HG02870 (cell line): ENCODE data around the gene MAPK8IP3.
"Not testable (repeated sequence)": the region's sequence is repeated elsewhere in the genome, so short reads cannot be mapped to it uniquely, and the experiment has no call there.

Source experiments
- ATAC-seq: cut with Tn5 transposase; IDR thresholded peaks from one replicate; pipeline ENCODE4 v1.9.1; 2021; ENCODE audit warnings: mild to moderate bottlenecking, moderate library complexity; ENCODE audit not compliant: unreplicated experiment

Gene MAPK8IP3

DNA sequence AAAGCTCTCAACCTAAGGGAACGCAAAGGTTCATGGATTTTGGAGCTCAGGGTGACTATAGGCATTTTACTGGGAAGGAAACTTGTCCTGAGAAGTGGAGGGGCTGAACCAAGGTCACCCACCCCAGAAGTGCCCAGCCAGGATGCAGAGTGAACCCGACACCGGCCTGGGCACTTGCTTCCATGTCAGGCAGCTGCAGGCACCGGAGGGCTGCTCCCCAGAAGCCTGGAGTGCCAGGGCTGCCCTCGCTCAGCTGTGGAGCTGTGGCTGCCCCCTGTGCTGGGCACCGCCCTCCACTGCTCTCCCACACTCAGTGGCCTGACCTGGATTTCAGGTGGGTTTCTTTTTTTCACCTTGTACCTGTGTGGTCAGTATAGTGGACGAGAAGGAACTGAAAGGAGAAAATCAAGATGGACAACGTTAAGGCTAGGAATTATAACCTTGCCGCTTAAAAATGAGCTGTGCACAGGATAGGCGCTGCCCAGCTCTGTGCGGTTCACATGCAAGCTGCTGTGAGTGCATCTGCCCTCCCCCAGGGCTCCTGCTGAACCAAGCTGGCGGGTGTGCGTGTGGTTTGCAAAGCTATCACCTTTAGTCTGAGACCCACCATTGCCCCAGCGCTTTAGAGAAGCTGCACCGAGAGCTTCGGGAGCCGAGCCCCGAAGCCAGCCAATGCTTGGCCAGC is 2.2 kb downstream of the MAPK8IP3 start:
- no peak for ATAC-seq

DNA sequence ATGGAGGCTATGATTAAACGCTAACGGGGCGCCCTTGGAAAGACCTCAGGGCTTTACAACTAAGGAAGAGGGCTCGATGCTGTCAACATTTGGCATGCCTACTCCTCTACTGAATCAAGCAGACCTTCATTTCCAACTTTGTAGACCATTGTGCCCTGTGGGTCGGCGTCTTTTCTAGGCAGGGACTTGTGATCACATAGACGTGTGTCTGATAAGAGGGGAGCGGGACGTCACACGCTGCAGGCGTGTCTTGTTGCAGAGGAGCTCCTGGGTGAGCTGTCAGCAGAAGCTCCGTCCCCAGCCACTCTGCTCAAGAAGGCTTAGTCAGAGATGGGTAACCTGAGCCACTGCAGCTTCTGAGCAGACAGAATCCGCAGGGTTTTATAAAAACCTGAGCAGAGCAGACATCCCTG is 2.8 kb downstream of the MAPK8IP3 start:
- ATAC-seq, result no peak

DNA sequence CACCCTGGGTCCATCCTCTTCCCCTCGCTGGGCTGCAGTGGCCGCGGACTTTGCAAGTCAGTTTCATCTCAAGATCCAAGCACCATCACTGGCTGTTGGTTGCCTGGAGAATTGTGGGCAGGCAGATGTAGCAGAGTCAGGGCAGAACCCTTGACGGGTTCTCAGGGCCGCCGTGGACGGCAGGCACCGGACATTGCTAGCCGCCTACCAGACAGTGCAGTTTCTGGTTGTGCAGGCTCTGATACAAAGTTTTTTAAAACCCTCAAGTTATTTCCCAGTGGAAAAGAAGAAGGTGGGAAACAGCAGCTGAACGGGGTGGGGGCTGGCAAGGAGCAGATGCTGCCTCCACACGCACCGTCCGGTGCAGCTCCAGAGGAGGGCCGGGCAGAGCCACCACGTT is 3.4 kb downstream of the MAPK8IP3 start:
- ATAC-seq, result no peak

DNA sequence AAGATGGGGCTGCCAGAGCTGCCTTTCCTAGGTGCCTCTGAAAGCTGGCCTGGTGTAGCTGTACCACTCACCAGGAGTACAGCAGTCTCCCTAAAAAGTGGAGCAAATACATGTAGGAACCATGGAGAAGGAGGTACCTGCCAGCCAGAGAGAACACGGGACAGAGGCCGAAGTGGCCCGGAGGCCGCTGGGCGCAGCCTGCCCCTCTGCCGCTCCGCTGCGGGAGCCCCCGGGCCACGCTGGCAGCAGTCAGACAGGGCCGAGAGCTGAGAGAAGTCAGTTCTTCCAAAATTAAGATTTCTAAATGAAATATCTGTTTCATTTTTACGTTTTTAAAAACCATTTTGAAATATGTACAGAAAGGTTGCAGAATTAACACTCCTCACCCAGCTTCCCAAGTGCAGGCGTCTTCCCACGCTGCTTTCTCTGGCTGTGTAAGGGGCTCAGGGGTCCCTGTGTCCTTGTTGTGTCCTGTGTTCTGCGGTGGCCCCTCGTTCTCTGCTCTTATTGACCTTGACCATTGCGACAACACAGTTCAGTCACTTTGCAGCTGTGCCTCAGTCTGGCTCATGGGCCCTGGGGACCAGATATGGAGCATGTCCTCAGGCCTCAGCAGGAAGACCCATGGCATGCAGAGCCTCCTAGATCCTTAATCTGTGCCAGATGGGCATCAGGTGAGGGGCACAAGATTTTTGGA is 5.0 kb downstream of the MAPK8IP3 start:
- no peak for ATAC-seq

DNA sequence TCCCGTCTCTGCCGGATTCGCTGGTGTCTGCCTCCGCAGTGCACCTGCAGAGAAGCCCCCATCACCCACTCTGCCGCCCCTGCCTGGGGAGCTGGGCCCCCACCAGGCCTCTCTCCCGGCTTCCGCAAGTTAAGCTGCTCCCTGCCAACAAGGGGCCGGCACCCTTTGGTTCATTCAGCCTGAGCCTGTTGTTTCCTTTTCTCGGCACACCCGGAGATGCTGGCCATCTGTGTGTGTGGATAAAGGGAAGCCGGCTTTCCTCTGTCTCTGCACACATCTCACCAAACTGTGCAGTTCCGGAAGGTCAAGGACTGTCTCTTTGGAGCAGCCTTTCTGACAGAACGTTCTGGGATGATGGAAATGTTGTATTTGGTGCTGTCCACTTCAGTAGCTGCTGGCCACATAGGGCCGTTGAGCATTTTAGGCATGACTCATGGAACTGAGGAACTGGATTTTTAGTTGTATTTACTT is 6.8 kb downstream of the MAPK8IP3 start:
- no peak for ATAC-seq

DNA sequence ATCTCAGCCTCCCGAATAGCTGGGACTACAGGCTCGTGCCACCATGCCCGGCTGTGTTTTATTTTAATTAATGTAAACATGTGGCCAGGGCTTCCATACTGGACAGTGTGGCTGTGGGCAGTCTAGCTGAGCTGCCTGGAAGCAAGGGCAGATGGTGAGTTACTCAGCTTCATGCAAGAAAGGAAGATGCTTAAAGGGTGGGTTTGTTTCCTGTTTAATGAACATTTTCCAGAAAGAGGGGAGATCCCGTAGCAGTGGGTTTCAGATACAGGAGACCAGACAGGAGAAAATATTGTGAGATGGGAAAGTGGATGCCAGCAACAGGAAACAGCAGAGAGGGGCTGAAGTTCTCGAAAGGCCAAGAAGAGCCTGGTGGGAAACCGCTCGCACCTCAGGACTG is 7.3 kb downstream of the MAPK8IP3 start:
- no peak for ATAC-seq

DNA sequence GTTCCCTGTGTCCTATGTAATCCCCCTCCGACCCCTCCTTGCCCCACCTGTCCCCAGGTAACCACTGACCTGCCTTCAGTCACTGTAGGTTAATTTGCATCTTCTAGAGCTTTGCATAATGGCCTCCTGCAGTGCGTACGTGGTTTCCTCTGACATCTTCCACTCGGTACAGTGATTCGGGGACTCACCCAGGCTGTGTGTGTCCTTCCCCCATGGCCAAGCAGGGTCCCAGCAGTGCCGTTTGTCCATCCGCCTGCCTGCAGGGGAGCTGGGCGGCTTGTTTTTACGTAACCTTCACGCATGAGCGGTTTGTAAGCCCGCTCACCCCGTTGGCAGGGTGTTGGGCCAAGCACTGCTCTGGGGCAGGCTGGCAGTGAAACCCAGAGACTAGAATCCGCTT is 7.9 kb downstream of the MAPK8IP3 start:
- no peak for ATAC-seq

DNA sequence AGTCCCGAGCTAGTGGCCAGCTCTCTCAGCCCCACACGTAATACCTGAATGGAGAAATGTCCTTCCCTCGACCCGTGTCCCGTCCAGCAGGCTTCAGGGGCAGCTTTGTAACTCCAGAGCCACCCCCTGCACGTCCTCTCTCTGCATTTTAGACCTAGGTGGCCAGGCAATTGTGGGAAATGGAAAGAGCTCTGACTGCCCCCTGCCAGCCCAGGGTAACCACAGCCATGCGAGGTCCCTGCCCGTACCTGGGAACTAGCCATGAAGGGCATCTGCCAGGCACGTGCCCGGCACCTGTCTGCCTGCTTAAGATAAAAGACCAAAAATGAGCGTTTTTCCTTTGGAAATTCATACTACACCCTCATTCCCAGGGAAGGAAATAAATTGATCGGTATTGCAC is 9.2 kb downstream of the MAPK8IP3 start:
- no peak for ATAC-seq

DNA sequence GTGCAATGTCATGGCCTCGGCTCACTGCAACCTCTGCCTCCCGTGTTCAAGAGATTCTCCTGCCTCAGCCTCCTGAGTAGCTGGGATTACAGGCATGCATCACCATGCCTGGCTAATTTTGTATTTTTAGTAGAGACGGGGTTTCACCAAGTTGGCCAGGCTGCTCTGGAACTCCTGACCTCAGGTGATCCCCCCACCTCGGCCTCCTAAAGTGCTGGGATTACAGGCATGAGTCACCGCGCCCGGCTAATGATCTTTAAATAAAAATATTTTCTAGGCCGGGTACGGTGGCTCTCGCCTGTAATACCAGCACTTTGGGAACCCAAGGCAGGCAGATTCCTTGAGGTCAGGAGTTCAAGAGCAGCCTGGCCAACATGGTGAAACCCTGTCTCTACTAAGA is 12.2 kb downstream of the MAPK8IP3 start:
- ATAC-seq, result not testable (repeated sequence)

DNA sequence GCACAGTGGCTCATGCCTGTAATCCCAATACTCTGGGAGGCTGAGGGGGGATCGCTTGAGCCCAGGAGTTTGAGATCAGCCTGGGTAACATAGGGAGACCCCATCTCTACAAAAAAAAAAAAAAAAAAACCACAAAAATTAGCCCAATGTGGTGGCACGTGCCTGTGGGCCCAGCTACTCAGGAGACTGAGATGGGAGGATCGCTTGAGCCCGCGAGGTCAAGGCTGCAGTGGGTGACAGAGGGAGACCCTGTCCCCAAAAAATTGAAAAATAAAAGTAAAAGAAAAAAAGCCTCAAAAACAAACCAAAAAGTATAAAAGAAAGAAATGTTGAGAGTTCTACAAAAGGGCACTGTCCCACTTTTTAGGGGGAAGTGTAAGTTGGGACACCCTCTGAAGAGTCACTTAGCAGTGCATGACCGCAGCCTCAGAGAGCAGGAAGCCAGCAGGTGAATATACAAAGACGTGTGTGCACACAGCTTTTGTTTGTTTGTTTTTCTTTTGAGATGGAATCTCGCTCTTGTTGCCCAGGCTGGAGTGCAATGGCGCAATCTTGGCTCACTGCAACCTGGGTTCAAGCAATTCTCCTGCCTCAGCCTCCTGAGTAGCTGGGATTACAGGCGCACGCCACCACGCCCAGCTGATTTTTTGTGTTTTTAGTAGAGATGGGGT is 13.7 kb downstream of the MAPK8IP3 start:
- ATAC-seq, result not testable (repeated sequence)

DNA sequence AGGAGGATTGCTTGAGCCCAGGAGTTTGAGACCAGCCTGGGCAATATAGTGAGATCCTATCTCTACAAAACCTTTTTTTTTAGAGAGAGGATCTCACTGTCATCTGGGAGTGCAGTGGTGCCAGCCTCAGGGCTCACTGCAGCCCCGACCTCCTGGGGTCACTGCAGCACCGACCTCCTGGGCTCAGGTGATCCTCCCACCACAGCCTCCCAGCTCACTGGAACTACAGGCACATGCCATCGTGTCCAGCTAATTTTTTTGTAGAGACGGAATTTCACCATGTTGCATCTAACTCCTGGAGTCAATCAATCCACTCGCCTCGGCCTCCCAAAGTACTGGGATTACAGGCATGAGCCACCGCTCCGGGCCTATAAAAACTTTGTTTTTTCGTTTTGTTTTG is 15.4 kb downstream of the MAPK8IP3 start:
- ATAC-seq, result no peak

DNA sequence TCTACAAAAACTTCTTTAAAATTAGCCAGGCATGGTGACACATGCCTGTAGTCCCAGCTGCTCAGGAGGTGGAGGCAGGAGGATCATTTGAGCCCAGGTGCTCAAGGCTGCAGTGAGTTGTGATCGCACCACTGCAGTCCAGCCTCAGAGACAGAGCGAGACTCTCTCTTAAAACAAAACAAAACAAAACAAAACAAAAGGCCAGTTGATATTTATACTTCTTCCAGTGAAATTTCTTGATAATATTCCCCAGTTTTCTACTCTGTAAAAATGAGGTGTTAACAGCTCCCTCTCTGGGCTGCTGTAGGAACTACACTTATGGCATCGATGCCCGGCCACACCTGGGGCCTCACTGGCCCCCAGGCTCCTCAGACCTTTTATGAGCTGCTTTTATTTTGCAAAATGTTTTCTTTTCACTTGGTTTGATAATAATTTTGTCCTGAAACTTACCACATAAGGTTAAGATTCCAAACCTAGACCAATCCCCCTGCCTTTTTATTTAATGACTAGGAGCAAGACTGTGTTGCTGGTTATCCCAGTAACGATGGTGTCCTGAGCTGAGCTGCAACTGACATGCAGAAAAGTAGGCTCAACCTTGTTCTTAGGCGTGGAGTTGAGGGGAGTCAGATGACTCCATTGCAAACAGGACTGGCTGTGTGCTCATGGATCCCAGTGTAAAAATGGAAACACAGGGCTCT is 17.6 kb downstream of the MAPK8IP3 start:
- no peak for ATAC-seq

DNA sequence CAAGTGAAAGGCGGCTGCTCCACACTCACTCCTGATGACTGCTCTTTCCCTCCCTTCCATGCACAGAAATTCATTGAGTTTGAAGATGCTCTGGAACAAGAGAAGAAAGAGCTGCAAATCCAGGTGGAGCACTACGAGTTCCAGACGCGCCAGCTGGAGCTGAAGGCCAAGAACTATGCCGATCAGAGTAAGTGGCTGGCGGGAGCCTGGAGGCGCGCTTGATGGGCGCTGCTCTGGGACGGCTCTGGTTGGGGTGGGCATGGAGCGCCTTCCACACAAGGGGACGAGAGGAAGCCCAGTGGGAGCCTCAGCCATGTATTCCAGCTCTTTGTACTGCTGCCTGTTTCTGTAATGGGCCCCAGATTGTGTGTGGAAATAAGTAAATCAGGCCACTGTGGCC is 18.5 kb downstream of the MAPK8IP3 start:
- ATAC-seq, result no peak

DNA sequence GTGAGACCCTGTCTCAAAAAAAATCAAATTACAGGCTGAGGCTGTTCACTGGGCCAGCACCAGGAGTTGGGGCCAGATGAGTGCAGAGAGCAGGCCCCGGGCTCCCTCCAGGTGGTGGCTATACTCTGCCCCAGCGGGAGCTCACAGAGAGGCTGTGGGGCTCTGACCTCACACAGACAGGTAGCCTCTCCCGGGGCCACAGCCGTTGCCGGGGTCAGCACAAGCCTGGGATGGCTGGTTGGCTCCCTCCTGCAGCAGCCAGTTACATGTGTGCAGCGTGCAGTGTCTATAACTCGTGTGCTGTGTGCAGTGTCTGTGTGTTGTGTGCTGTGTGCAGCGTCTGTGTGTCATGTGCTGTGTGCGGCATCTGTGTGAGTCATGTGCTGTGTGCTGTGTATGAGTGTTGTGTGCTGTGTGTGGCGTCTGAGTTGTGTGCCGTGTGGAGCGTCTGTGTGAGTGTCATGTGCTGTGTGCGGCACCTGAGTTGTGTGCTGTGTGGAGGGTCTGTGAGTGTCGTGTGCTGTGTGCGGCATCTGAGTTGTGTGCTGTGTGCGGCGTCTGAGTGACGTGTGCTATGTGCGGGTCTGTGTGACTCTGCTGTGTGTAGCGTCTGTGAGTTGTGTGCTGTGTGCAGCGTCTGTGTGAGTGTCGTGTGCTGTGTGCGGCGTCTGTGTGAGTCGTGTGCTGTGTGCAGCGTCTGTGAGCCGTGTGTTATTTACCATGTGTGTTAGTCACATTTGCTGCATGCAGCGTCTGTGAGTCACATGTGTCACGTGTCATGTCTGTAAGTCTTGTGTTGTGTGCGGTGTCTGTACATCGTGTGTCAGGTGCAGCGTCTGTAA is 20.9 kb downstream of the MAPK8IP3 start:
- no peak for ATAC-seq

DNA sequence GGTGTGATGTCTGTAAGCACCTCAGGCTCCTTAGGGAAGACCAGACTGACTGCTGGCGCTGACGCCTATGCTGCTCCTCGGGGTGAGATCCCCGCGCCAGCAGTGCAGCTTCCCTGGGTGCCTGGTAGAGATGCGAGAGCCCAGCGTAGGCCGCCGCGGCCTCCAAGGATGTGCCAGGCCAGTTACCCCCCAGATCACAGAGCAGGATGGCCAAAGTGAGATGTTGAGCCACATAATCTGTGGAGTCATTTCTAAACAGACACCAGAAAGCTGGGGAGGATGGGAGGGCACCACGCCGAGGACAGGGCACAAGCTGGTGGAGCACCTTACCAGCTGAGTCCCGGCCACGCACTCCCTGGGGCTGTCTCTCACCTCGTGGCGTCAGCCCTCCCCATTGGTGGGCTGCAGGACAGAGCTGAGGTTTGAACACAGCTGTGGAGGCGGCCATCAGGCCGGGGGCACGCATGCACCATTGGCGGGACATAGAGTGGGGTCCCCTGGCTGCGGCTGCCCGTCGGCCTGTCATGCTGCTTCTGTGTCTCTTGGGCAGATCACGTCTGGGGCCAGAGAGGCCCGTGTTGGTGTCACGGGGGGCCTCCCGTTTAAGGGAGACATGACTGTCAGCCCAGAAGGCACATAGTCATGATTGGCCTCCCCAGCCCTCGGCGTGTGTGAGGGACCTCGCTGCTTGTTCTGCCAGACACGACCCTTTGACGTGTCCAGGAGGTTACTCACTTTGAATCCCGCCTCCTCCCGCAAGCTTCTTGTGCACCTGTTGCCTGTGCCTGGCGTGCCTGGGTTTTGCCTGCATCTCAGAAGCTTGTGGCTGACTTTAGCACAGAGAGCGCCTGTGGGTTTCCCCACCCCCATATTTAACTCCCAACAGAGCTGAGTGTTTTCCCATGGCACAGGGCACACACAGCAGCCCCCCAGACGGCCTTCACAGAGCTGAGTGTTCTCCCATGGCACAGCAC is 21.9 kb downstream of the MAPK8IP3 start:
- no peak for ATAC-seq

DNA sequence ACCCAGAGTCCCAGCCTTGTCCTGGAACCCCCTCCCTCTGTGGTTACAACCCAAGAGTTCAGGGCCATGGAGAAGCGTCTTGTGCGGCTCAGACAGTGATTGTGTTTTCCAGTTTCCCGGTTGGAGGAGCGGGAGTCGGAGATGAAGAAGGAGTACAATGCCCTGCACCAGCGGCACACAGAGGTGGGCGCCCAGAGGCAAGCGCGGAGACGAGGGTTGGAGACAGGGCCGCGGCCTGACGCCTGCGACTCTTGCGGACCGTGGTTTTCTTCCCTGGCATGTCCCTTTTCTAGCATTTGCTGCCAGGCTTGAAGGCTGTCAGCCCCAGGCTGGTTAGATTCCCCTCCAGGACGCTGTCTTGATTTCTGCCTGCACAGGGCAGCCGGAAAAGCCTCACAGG is 23.0 kb downstream of the MAPK8IP3 start:
- no peak for ATAC-seq

DNA sequence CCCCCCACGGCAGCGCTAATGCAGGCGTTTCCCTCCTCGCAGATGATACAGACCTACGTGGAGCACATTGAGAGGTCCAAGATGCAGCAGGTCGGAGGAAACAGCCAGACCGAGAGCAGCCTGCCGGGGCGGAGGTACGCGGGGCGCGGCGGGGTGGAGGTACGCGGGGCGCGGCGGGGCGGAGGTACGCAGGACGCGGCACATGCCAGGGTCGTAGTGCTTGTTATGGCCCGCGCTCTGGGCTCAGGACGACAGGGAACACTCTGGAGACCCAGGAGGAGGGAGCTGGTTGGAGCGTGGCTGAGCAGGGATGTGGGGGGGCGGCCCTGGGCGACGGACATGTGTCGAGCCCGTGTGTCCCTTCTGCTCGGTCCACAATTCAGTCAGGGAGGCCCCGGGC is 23.4 kb downstream of the MAPK8IP3 start:
- no peak for ATAC-seq

DNA sequence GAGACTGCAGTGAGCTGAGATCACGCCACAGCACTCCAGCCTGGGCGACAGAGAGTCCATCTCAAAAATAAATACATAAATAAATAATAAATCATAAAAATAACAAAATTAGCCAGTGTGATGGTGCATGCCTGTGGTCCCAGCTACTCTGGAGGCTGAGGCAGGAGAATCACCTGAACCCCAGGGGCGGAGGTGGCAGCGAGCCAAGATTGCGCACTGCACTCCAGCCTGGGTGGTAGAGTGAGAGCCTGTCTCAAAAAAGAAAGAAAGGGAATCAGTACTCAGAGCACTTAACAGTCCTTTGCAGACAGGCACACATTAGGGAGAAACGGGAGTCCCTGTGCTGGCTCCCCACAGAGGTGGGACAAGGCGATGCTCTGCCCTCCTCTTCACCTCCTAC is 25.1 kb downstream of the MAPK8IP3 start:
- ATAC-seq, result no peak

DNA sequence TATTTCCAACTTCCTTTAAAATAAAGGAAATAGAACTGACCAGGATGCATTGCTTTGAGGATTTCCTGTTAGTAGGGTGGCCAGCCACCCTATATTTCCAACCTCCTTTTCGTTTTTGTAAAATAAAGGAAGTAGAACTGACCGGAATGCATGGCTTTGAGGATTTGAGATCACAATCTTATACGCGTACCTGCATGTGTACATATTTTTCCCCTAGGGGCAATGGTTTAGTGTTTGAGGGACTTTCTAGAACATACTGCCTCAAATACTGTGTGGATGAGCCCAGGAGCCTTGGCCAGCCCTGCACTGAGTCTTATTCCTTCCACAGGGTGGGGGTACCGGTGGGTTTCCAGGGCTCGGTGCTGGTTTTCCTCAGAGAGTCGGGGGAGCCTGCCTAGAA is 25.6 kb downstream of the MAPK8IP3 start:
- no peak for ATAC-seq
